ENCODE results near the gene ATRAID. TPM values are rescaled to one million over a fixed set of nuclear protein-coding genes. Genes with fewer than 3 reads are reported as not detected.

The ATRAID gene
- total and polyA plus RNA-seq, 2 experiments from 2014 or later: 129 to 154 TPM

- TF ChIP-seq CTCF (conservative IDR thresholded peaks at IDR 0.05; ENCODE audit: low read depth in 2 of 2) (0 out of 4 replicates have a peak, but pooled peaks of 1 of the 2 experiments have one; percentile 1), JUNB (IDR thresholded peaks at IDR 0.05; ENCODE audit: unreplicated experiment) (no peak), NANOG (IDR thresholded peaks at IDR 0.05; ENCODE audit: borderline replicate concordance) (no peak)
Observed at GRCh38 chr2:27245116-27245515, 33.3 kb downstream of the ATRAID start (continued).

GRCh38 chr2:27245626-27246025 lies 33.8 kb downstream of the ATRAID start:
- peaks cover 9% of the 10 kb centered on the region for H3K36me3 ChIP-seq (ENCODE audit: insufficient read depth)
- no peaks in the 10 kb centered on the region; the same call in none of the 2 replicates for H4K20me1 ChIP-seq (replicated peaks; ENCODE audit: insufficient read depth)
- H3K4me3 Mint-ChIP-seq: no peak overlapping the region
- DNase-seq (ENCODE audit: low spot score): no peak
- H3K4me2 ChIP-seq: no peak overlapping the region
- TF ChIP-seq CTCF (conservative IDR thresholded peaks at IDR 0.05; ENCODE audit: low read depth in 2 of 2) (no peak), ZNF331 (CRISPR knock-in tag; IDR thresholded peaks at IDR 0.05; ENCODE audit: low read depth) (no peak), STAT1 (IDR thresholded peaks at IDR 0.05; ENCODE audit: unreplicated experiment) (no peak), CREB1 (CRISPR knock-in tag; IDR thresholded peaks at IDR 0.05; ENCODE audit: low read depth) (no peak), POLR2AphosphoS5 (IDR thresholded peaks at IDR 0.05; ENCODE audit: low read depth) (no peak), EZH2phosphoT487 (IDR thresholded peaks at IDR 0.05; ENCODE audit: unreplicated experiment) (no peak), ZNF114 (CRISPR knock-in tag; IDR thresholded peaks at IDR 0.05) (no peak), NANOG (IDR thresholded peaks at IDR 0.05; ENCODE audit: borderline replicate concordance) (no peak), EZH2 (IDR thresholded peaks at IDR 0.05; ENCODE audit: low read depth, unreplicated experiment) (no peak), ETS1 (IDR thresholded peaks at IDR 0.05) (no peak), JUNB (IDR thresholded peaks at IDR 0.05; ENCODE audit: unreplicated experiment) (no peak), ZNF462 (CRISPR knock-in tag; IDR thresholded peaks at IDR 0.05) (no peak)
- H3K9me2 ChIP-seq (ENCODE audit: insufficient read depth): no peaks in the 10 kb centered on the region
- H3K27ac Mint-ChIP-seq: no peak overlapping the region
- H3K27ac ChIP-seq (ENCODE audit: low read depth): peak overlapping the region; percentile 66; the same call in 1 of the 2 replicates
- ATAC-seq: no peak
- H3K79me2 ChIP-seq (replicated peaks; ENCODE audit: insufficient read depth): no peaks in the 10 kb centered on the region
- H3K4me3 ChIP-seq: no peak overlapping the region
- H3K36me3 Mint-ChIP-seq (ENCODE audit: low read depth): peaks cover 42% of the 10 kb centered on the region
- H3F3A ChIP-seq (replicated peaks; ENCODE audit: low read depth): peaks cover 12% of the 10 kb centered on the region
- H2AFZ ChIP-seq: no peak overlapping the region
- peaks cover 3% of the 10 kb centered on the region; the same call in 2 of the 3 replicates for H3K4me1 Mint-ChIP-seq
- no peaks in the 10 kb centered on the region; the same call in 2 of the 3 replicates for H3K9me3 Mint-ChIP-seq
- peaks cover 24% of the 10 kb centered on the region for H3K27me3 Mint-ChIP-seq (ENCODE audit: insufficient read depth, low read depth, poor library complexity)
- H3K27me3 ChIP-seq (ENCODE audit: insufficient read depth): peaks cover 3% of the 10 kb centered on the region; the same call in 1 of the 2 replicates
- H3K4me1 ChIP-seq (ENCODE audit: insufficient read depth): peaks cover 2% of the 10 kb centered on the region

All from GM23338 (cell line).